Stimulated activated CD4-positive, alpha-beta T cell treated with anti-CD3 and anti-CD28 coated beads, Interleukin-4, amount 100 ng/mL, for 48 hours (primary cell): Measurements from ENCODE around the gene RNF11.

ENCODE experiments used
- DNase-seq, 2 donors: peaks; one replicate each; pipeline ENCODE4 v3.0.0-alpha.2; 2020; ENCODE audit warnings: low read depth in 2 of 2

The RNF11 gene

DNA sequence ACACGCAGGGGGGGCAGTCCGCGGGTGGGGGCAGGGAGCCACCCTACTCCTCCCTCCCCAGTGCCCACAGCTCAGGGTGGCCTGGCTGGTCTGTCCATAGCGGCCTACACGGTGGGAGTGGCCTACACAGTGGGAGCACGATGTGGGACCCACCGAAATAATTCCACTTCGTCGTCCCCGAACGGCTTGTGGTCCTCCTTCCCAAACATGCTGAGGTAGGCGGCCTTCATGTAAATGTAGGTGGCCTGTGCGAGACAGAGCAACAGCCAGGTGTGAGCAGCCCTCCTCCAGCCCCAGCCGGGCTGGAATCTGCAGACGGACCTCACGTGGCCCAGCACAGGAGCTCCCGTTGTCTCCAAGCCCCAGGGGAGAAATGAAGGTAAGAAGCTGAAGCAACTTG, 59.9 kb downstream of the RNF11 start:
- DNase-seq = no peak

- DNase-seq = peak; percentile 73 to 80
These were observed 60.6 kb downstream of the RNF11 start for GRCh38 chr1:51296383-51297357.

DNA sequence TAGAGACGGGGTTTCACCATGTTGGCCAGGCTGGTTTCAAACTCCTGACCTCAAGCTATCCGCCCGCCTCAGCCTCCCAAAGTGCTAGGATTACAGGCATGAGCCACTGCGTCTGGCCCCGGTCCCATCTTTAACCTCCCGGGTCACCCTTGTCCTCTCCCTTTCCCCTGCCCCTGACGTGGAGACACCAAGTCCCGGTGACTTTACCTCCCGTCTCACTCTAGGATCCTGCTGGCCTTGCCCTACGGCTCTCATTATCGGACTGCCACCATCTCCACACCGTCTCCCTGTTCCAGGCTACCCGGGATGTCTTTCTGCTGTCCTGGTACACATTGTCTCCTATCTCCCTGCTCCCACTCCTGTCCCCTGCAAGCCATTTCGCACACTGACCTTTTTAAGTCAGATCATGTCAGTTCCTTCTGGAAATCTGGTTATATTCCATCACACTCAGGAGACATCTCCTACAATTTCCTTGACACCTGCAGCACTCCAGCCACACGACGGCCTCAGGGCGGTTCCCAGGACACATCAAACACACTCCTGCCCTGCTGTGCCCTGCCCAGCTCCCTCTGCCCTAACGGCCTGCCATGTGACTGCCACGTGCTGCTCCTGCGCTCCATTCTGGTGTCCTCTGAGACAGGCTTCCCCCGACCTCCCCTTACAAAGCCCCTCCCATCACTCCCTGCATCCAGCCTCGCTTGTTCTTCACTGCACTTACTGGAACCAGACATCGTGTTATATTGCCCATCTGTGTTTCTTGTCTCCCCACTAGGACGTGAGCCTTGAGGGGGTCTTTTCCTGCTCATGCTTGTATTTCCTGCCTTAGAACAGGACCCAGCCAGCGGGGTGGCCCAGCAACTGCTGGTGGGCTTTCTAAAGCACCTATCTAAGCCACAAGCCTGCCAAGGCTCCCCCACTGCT, 61.6 kb downstream of the RNF11 start:
- DNase-seq = no peak

- DNase-seq = no peak
These were observed 62.2 kb downstream of the RNF11 start for GRCh38 chr1:51298322-51298705.

- no peak for DNase-seq
These were observed 63.3 kb downstream of the RNF11 start for GRCh38 chr1:51299185-51299885.

GRCh38 chr1:51299981-51300670, 64.1 kb downstream of the RNF11 start:
- no peak for DNase-seq

GRCh38 chr1:51301152-51301843, 65.2 kb downstream of the RNF11 start:
- no peak for DNase-seq

DNA sequence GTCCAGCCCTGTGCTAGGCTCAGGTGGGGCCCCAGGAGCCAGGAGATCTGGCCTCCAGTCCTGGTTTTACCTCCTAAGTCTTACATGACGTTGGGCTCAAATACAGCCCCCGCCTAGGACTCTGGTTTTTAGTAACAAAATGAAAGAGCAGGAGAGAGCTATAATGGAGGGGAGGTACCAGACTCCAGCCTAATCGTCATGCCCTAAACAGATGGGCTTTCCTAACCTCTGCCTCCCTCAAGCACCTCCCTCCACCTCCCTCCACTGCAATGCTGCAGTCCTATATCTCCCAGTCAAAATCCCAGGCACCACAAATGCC, 65.7 kb downstream of the RNF11 start:
- DNase-seq = no peak

DNA sequence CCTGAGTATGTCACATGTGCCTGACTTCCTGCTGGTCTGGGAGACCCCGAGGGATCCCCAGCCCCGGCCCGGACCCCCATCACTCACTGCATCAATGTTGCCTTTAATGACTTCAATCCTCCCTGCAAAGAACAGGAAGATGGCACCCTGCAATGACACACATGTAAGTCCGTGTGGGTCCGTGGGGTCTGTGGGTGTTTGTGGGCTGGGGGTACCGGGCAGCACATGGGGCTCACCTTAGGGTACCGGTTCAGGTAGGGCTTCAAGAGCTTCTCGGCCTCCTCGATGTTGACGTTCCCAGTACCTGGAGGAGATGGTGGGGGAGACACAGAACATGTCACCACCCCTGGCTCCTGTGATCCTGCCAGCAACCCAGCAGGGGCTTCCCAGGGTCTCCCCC, 66.2 kb downstream of the RNF11 start:
- DNase-seq = no peak

DNA sequence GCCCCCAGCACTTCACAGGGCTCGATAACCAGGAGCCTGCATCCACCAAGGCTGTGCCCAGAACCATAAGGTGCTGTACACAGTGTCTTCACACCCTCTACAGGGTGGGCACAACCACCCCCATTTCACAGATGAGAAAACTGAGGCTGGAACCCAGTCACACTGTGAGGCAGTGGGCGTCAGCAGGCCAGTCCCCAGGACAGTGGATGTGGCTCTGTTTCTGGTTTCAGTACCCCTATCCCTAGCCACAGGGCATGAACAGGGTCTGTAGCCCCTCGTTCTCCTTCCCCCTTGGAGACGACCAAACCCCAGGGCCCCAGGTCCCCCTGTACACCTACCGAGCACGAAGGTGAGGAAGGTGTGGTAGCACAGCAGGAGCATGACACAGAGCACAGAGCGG, 66.7 kb downstream of the RNF11 start:
- no peak for DNase-seq

GRCh38 chr1:51303315-51303714, 67.2 kb downstream of the RNF11 start:
- no peak for DNase-seq

- peak in 1 of 2 donors; percentile 13 for DNase-seq
These were observed 67.7 kb downstream of the RNF11 start for GRCh38 chr1:51303751-51304251.

DNA sequence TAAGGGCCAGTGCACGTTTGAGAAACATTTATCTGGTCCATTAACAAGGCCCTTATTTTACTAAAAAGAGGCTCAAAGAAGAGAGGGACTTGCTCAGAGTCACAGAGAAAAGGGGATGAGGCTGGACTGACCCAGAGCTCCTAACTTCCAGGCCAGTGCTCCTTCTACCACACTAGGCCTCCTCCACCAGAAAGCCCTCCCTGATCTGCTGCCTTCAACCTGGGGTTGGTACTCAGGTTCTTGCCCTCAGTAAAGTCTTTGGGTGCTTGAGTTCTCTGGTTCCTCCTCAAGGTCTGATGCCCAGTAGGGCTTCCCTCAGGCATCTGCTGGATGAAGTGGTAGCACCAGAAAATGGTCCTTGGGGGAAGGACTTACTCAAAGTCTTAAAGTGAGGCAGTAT, 68.3 kb downstream of the RNF11 start:
- no peak for DNase-seq

DNA sequence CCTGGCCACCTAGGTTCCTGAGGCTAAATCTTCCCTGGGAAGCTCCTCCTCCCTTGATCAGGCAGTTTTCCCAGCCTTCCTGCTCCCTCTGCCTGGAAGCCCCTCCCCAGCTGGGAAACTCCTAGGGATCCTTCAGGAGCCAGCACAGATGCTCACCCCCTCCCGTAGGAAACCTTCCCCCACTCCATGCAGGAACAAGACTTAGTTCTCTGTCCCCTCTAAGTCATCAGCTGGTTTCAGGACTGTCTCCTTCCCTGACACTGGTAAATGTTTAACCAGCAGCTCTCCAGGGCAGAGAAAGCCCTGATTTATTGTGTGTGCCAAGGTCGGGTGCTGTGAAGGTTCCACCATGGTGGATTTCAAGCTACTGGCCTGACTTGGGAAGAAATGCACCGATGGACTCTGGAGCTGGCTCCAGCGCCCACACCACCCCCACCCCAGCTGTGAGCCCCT, 69.3 kb downstream of the RNF11 start:
- DNase-seq = no peak

DNA sequence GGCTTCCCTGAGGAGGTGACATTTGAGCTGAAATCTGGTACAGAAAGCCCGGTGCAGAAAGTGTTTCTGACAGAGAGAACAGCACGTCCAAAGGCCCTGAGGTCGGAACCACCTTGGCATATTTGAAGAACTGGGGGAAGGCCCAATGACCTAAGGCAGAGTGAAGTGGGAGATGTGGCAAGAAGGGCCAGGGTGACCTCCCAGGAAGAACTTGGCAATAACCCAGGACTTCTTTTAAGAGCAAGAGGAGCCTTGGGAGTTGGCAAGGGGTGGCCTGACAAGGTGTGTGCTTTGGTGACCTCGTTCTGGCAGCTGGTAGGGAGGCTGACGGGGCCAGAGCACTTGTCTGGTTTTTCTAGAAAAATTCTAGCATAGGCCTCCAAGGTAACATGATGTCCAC, 70.9 kb downstream of the RNF11 start:
- no peak for DNase-seq

DNA sequence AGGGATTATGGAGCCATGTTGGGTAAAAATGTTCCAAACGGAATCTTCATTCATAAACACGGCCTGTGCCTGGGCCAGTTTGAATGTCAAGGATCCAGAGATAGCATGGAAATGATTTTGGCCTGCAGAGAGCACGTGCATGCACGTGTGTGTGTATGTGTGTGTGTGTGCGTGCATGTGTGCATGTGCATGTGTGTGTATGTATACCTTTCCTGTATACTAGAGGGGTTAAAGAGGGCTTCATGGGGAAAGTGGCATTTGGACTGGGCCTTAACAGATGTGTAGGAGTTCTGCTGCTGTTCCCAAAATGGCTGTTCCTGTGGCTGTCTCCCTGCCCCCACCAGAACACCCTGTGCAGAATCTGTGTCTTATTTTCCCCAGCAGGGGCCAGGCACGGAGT, 72.6 kb downstream of the RNF11 start:
- DNase-seq = no peak

- no peak for DNase-seq
These were observed 73.2 kb downstream of the RNF11 start for GRCh38 chr1:51309291-51309690.

GRCh38 chr1:51310871-51311613, 75.0 kb downstream of the RNF11 start:
- DNase-seq = no peak

DNA sequence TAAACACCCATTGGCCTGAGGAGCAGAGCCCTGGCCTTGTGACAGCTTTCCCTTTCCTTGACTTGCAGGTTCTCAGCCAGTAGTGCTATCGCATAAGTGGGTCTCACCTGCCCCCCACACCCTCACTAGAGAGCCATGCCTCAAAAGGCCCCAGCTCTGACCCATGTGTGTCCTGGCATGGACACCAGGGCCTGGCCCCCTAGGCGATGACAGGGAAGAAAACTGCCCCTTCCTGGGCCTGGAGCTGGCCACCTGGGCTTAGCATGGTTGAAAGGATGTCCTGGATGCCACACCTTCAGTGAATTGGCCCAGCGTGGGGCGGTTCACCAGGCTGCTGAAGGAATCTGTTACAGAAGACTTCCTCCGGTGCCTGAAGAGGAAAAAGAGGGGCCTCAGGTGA, 75.8 kb downstream of the RNF11 start:
- DNase-seq = no peak

- no peak for DNase-seq
These were observed 76.6 kb downstream of the RNF11 start for GRCh38 chr1:51312718-51313117.
